SK-N-SH treated with all-trans-retinoic acid at 6 μM for 48 hours (cell line): ENCODE measurements around the gene CYP46A1.

Source experiments
- ARNTL ChIP-seq: fragments of 450-650 bp; formaldehyde crosslinking; IDR thresholded peaks from 2 replicates; pipeline ENCODE4 v1.5.0; 2020; ENCODE audit warnings: low read depth, mild to moderate bottlenecking, moderate library complexity, borderline replicate concordance
- GLIS3 ChIP-seq: fragments of 250-450 bp; sonication (Bioruptor Pico); IDR thresholded peaks from 2 replicates; pipeline ENCODE4 v1.5.0; 2020; ENCODE audit warnings: mild to moderate bottlenecking, moderate library complexity
- ISL1 ChIP-seq: fragments of 250-450 bp; sonication (Bioruptor Pico); IDR thresholded peaks from 2 replicates; pipeline ENCODE4 v2.1.2; 2022; ENCODE audit warnings: mild to moderate bottlenecking, moderate library complexity
- TCF4 ChIP-seq: fragments of 250-450 bp; sonication (Bioruptor Pico); IDR thresholded peaks from 2 replicates; pipeline ENCODE4 v1.8.0; 2021; ENCODE audit warnings: mild to moderate bottlenecking, moderate library complexity, borderline replicate concordance
- TOX ChIP-seq: fragments of 250-450 bp; sonication (Bioruptor Pico); IDR thresholded peaks from 2 replicates; pipeline ENCODE4 v1.8.0; 2021; ENCODE audit warnings: mild to moderate bottlenecking, moderate library complexity, borderline replicate concordance
- TF ChIP-seq, protein P1 (sequence below): fragments of 250-450 bp; sonication (Bioruptor Pico); IDR thresholded peaks from 2 replicates; pipeline ENCODE4 v1.5.1; 2021; ENCODE audit warnings: mild to moderate bottlenecking, moderate library complexity
- TF ChIP-seq, protein P2 (sequence below): fragments of 250-450 bp; sonication (Bioruptor Pico); IDR thresholded peaks from 2 replicates; pipeline ENCODE4 v1.8.0; 2020; ENCODE audit warnings: mild to moderate bottlenecking, moderate library complexity, borderline replicate concordance
- TF ChIP-seq, protein P3 (sequence below): fragments of 250-450 bp; sonication (Bioruptor Pico); IDR thresholded peaks from 2 replicates; pipeline ENCODE4 v1.5.1; 2020; ENCODE audit warnings: low read depth, mild to moderate bottlenecking, moderate library complexity

- TF ChIP-seq, protein P1, sequence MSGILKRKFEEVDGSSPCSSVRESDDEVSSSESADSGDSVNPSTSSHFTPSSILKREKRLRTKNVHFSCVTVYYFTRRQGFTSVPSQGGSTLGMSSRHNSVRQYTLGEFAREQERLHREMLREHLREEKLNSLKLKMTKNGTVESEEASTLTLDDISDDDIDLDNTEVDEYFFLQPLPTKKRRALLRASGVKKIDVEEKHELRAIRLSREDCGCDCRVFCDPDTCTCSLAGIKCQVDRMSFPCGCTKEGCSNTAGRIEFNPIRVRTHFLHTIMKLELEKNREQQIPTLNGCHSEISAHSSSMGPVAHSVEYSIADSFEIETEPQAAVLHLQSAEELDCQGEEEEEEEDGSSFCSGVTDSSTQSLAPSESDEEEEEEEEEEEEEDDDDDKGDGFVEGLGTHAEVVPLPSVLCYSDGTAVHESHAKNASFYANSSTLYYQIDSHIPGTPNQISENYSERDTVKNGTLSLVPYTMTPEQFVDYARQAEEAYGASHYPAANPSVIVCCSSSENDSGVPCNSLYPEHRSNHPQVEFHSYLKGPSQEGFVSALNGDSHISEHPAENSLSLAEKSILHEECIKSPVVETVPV (CRISPR knock-in tag) = no peak
- TF ChIP-seq, protein P2, sequence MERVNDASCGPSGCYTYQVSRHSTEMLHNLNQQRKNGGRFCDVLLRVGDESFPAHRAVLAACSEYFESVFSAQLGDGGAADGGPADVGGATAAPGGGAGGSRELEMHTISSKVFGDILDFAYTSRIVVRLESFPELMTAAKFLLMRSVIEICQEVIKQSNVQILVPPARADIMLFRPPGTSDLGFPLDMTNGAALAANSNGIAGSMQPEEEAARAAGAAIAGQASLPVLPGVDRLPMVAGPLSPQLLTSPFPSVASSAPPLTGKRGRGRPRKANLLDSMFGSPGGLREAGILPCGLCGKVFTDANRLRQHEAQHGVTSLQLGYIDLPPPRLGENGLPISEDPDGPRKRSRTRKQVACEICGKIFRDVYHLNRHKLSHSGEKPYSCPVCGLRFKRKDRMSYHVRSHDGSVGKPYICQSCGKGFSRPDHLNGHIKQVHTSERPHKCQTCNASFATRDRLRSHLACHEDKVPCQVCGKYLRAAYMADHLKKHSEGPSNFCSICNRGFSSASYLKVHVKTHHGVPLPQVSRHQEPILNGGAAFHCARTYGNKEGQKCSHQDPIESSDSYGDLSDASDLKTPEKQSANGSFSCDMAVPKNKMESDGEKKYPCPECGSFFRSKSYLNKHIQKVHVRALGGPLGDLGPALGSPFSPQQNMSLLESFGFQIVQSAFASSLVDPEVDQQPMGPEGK (CRISPR knock-in tag) = no peak
- TF ChIP-seq TCF4 (CRISPR knock-in tag) (no peak), GLIS3 (CRISPR knock-in tag) (no peak), ARNTL (CRISPR knock-in tag) (no peak), TOX (no peak), ISL1 (CRISPR knock-in tag) (no peak)
- TF ChIP-seq, protein P3, sequence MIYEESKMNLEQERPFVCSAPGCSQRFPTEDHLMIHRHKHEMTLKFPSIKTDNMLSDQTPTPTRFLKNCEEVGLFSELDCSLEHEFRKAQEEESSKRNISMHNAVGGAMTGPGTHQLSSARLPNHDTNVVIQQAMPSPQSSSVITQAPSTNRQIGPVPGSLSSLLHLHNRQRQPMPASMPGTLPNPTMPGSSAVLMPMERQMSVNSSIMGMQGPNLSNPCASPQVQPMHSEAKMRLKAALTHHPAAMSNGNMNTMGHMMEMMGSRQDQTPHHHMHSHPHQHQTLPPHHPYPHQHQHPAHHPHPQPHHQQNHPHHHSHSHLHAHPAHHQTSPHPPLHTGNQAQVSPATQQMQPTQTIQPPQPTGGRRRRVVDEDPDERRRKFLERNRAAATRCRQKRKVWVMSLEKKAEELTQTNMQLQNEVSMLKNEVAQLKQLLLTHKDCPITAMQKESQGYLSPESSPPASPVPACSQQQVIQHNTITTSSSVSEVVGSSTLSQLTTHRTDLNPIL (CRISPR knock-in tag) = no peak
Observed at GRCh38 chr14:99741227-99741976, 57.3 kb downstream of the CYP46A1 start.
